DND-41 (cell line): ENCODE data around the gene TMEM14C.
A peak's percentile ranks its signal among the peaks of the same experiment; 100 is the strongest.

Experiments used
- CTCF ChIP-seq: IDR thresholded peaks from 2 replicates; pipeline ENCODE4 v1.5.1; 2012; ENCODE audit warnings: borderline replicate concordance, low read length, moderate library complexity, mild to moderate bottlenecking; ENCODE audit not compliant: poor library complexity, severe bottlenecking; ENCODE audit errors: extremely low read depth
- EZH2 ChIP-seq: IDR thresholded peaks from 3 replicates; pipeline ENCODE4 v1.6.1; 2012; ENCODE audit warnings: borderline replicate concordance, low read depth, mild to moderate bottlenecking, moderate library complexity, low read length, inconsistent platforms; ENCODE audit not compliant: severe bottlenecking

GRCh38 chr6:10719296-10719963 is 3.4 kb upstream of the TMEM14C start:
- peak; percentile 7 for TF ChIP-seq CTCF
- no peak for TF ChIP-seq EZH2
